Measurements from ENCODE around the gene CDCA4.
A peak's percentile ranks its signal among the peaks of the same experiment; 100 is the strongest.

CDCA4 gene

GRCh38 chr14:105012171-105012985 lies 8.5 kb downstream of the CDCA4 start:
- FAIRE-seq, result peak; percentile 31

- no peak for FAIRE-seq
Measured at GRCh38 chr14:105011312-105011990, 9.4 kb downstream of the CDCA4 start.

GRCh38 chr14:105010891-105011291 lies 10.0 kb downstream of the CDCA4 start:
- FAIRE-seq, result no peak

- FAIRE-seq, result no peak
Measured at GRCh38 chr14:105010106-105010505, 10.8 kb downstream of the CDCA4 start.

GRCh38 chr14:105007593-105008264 lies 13.2 kb downstream of the CDCA4 start:
- FAIRE-seq, result no peak

GRCh38 chr14:105006831-105007592 lies 13.9 kb downstream of the CDCA4 start:
- FAIRE-seq, result no peak

- FAIRE-seq, result no peak
Measured at GRCh38 chr14:105005929-105006830, 14.7 kb downstream of the CDCA4 start.

GRCh38 chr14:105005329-105005928 lies 15.5 kb downstream of the CDCA4 start:
- no peak for FAIRE-seq

- no peak for FAIRE-seq
Measured at GRCh38 chr14:104999361-104999760, 21.5 kb downstream of the CDCA4 start.

GRCh38 chr14:104998801-104999200 lies 22.1 kb downstream of the CDCA4 start:
- FAIRE-seq, result no peak

GRCh38 chr14:104996483-104996882 lies 24.4 kb downstream of the CDCA4 start:
- FAIRE-seq, result no peak

- FAIRE-seq, result no peak
Measured at GRCh38 chr14:104996032-104996431, 24.9 kb downstream of the CDCA4 start.

GRCh38 chr14:104994978-104995377 lies 25.9 kb downstream of the CDCA4 start:
- FAIRE-seq, result no peak

GRCh38 chr14:104993808-104994591 lies 26.9 kb downstream of the CDCA4 start:
- no peak for FAIRE-seq

GRCh38 chr14:104993306-104993705 lies 27.6 kb downstream of the CDCA4 start:
- no peak for FAIRE-seq

- FAIRE-seq, result no peak
Measured at GRCh38 chr14:104992501-104992900, 28.4 kb downstream of the CDCA4 start.

- FAIRE-seq, result no peak
Measured at GRCh38 chr14:104991896-104992230, 29.0 kb downstream of the CDCA4 start.

GRCh38 chr14:104989951-104990303 lies 31.0 kb downstream of the CDCA4 start:
- FAIRE-seq, result no peak

GRCh38 chr14:104989236-104989950 lies 31.5 kb downstream of the CDCA4 start:
- FAIRE-seq, result no peak

GRCh38 chr14:104986487-104987164 lies 34.3 kb downstream of the CDCA4 start:
- FAIRE-seq, result no peak
